GM18861 (cell line): ENCODE data around the gene ZNF581.

Experiments used
- ATAC-seq: cut with Tn5 transposase; IDR thresholded peaks from one replicate; pipeline ENCODE4 v1.9.1; 2021; ENCODE audit not compliant: unreplicated experiment

ZNF581 gene

DNA sequence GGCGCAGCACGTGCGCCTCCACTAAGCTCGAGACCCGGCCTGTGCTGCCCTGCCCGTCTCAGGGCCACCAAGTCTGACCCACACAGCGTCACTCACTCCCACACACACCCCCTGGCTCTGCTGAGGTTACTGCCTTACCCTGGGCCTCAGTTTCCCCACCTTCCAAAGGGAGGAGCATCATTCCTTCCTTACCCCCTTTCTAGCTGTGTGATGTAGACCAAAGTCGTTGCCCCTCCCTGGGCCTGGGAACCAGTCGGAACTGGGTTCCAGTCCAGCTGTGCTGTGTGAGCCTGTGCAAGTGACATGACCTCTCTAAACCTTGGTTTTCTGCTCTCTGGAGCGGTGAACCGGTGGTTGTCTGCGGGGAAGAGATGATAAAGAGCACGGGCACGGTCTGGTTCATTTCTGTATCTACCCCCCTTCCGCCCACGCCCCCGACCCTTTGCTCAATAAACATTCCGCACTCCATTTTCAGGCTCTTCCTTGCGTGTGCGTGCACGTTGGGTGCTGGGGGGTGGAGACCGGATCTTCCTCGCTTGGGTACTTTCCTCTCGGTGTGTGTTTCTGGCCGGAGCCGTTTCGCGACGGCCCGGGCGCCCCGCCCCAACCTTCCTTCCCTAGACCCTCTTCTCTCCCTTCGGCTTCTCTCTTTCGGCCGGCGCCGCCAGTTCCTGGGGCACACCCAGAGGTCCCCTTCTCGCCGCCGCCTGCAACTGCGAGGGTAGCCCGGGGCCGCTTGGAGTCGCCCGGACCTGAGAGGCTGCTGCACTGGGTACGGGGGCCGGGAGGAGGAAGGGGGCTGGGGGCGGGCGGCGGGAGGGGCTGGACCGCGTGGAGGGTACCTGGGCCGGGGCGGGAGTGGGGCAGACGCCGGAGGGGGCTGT lies at the start of gene ZNF581:
ZNF581 (plus strand) TSS at position 647 of the 884 bp plus-strand sequence. CDS start 923 bp downstream, outside the sequence.
- no peak for ATAC-seq

DNA sequence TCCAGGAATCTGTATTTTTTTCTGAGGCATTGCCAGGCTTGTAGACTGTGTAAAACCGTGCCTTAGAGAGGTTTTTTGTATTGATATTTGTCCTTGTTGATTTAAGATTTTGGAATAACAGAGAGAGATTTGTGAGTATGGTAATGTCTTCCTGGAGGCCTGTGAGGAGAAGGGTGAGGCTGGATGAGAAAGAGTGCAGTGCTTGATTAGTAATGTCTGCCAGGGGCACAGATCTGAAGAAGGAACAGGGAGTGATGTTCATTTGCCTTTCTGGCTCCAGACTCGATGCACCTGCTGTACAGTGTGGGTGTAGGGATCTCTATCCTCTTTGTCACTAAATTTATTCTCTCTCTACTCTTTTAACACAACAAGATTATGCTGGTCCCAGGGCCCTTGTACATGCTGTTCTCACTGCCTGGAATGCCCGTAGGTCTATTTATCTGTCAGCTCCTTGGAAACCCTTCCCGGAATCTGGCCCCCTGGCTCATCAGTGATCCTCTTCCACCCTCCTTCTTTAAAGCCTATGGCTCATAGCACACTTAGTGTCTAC lies 48.4 kb upstream of the ZNF581 start:
- no peak for ATAC-seq

- no peak for ATAC-seq
These were observed 47.1 kb upstream of the ZNF581 start for GRCh38 chr19:55596304-55596703.

DNA sequence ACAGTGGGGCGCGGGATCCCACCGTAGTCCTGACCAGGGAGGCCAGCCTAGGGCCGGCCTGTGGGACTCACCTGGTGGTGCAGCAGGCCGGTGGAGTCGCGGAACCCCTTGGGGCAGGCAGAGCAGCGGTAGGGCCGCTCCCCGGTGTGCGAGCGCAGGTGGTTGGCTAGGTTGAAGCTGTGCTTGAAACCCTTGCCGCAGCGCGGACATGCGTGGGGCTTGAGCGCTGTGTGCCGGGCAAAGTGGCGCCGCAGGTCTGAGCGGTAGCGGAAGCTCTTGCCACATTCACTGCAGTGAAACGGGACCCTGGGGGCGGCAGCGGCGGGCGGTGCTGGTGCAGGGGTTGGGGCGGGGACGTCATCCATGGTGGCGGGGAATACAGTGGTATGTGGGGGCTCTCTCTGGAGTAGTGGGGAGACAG lies 45.9 kb upstream of the ZNF581 start:
- ATAC-seq = no peak

- ATAC-seq = no peak
These were observed 45.4 kb upstream of the ZNF581 start for GRCh38 chr19:55598034-55598433.

GRCh38 chr19:55598719-55599467 lies 44.6 kb upstream of the ZNF581 start:
- peak; percentile 30 for ATAC-seq

GRCh38 chr19:55599468-55599841 lies 44.0 kb upstream of the ZNF581 start, which contains the start of gene FIZ1:
Gene FIZ1 (minus strand): TSS chr19:55599517. CDS start chr19:55597865, 1,652 bp downstream.
- ATAC-seq = peak; percentile 38

- ATAC-seq = peak; percentile 35
These were observed 43.4 kb upstream of the ZNF581 start, which contains the start of gene ZNF524 for GRCh38 chr19:55599842-55600661. Gene ZNF524 (plus strand): TSS chr19:55600288. CDS start chr19:55602113, 1,825 bp downstream.

GRCh38 chr19:55600662-55601028 lies 42.8 kb upstream of the ZNF581 start:
- no peak for ATAC-seq

- no peak for ATAC-seq
These were observed 42.4 kb upstream of the ZNF581 start for GRCh38 chr19:55601084-55601483.

DNA sequence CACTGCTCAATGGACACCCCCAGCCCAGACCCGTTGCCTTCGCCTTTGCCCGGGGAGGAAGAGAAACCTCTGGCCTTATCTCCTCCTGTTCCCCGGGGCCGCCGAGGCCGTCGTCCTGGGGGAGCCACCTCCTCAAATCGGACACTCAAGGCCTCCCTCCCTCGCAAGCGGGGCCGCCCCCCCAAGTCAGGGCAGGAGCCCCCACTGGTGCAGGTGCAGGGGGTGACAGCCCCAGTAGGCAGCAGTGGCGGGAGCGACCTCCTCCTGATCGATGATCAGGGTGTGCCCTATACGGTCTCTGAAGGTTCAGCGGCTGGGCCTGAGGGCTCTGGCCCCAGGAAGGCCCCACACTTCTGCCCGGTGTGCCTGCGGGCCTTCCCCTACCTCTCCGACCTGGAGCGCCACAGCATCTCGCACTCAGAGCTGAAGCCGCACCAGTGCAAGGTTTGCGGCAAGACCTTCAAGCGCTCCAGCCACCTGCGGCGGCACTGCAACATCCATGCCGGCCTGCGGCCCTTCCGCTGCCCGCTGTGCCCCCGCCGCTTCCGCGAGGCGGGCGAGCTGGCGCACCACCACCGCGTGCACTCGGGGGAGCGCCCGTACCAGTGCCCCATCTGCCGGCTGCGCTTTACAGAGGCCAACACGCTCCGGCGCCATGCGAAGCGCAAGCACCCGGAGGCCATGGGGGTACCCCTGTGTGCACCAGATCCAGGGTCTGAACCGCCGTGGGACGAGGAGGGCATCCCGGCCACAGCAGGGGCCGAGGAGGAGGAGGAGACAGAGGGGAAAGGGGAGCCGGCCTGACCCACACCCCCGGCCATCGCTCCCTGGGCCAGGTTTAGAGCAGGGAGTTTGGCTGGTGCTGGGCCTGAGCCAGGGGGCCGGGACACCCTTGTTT lies 41.1 kb upstream of the ZNF581 start:
- ATAC-seq = no peak

DNA sequence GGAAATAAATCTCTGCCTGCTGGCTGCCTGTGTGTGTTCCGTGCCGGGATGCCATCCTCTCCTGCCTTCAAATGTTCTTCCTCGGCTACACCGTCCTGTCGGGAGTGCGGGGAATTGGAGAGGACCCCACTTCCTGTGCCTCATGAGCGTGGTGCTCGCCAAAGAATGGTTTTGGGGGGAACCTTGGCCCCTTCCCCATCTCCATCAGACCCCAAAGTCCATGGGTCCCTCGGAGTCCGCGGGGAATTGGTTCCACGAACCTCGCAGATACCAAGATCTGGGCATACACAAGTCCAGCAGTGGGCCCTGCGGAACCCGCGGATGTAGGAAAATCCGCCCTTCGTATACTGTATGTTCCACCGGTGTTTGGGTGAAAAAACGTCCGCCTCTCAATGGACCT lies 40.3 kb upstream of the ZNF581 start:
- ATAC-seq = no peak

DNA sequence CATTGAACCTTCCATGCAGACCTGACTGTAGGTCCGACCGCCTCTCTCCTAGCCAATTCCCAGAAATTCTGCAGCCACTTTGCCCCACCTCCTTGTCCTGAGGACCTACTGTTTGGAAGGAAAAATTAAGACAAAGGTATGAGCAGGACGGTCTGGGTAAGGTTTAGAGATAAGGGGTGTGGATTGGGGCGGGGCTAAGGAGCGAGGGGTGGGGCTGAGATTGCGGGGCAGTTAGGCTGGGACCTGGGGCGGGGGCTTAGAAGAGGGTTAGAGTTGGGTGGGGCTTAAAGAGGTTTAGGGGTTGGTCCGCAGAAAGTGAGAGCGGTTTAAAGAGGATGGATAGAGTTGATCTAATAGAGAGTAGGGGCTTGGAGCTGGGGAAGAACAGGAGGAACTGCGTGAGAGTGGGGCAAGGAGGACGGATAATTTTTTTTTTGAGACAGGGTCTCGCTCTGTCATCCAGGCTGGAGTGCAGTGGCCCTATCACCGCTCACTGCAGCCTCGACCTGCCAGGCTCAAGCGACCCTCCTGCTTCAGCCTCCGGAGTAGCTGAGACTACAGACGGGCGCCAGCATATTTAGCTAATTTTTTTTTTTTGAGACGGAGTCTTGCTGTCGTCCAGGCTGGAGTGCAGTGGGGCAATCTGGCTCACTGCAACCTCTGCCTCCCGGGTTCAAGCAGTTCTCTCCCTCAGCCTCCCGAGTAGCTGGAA lies 39.7 kb upstream of the ZNF581 start:
- no peak for ATAC-seq

DNA sequence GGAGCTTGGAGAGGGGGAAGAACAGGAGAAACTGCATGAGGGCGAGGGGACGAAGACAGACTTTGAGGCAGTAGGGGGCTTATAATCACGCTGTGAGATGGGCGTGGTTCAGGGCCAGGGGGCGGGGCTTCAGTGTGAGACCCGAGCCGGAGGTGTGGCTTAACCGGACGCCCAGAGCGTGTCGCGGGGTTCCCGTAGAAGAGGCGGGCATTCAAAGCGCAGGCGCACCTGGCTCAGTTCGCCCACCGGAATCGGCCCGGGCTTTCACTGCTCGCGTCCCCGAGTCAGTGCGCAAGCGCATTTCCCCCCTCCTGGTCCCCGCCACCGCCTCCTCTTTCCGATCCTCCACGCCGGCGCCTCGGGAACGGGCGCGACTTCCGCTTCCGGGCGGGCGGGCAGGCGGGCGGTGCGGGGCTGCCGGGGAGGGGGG lies 38.2 kb upstream of the ZNF581 start:
- peak; percentile 49 for ATAC-seq

DNA sequence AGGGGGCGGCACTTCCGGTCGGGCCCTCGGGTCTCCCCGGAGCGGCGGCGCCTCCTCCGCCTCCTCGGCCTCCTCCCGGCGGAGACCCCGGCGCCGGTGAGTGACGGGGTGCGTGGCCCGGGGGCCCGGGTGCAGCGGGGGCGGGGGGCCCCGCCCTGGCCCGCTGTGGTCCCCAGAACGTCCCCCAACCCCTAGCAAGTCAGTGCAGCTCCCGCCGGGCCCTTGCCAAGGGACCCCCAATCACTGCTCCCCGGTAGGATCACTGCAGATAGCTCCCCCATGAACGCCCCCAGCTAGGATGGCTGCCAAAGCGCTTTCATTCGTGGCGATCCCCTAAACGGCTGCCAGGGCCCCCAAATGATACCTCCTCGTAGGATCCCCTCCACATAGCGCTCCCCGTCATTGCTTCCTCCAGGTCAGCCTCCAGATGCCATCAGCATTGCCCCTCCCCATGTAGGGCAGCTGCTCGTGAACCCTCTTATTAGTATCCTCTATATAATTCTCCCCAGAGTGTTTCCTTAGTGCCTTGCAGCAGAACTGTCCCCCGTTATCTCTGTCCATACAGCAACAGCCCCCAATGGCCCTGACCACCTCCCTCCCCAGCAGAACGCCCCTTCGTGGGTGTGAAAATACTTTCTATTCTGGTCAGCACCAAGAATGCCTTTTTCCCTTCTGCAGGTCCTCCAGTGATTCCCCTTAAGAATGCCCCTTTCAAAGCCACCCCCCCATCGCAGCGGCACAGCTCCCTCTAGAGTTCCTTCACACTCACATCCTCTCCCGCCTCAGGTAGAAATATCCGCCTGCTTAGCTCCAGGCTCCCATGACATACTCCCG lies 37.6 kb upstream of the ZNF581 start, which contains the start of gene ZNF865:
ZNF865 (plus strand) TSS at position 11 of the 834 bp plus-strand sequence. CDS start 7,972 bp downstream, outside the sequence.
- ATAC-seq = no peak

GRCh38 chr19:55606471-55606787 lies 37.0 kb upstream of the ZNF581 start:
- no peak for ATAC-seq

- ATAC-seq = no peak
These were observed 36.6 kb upstream of the ZNF581 start for GRCh38 chr19:55606817-55607216.

DNA sequence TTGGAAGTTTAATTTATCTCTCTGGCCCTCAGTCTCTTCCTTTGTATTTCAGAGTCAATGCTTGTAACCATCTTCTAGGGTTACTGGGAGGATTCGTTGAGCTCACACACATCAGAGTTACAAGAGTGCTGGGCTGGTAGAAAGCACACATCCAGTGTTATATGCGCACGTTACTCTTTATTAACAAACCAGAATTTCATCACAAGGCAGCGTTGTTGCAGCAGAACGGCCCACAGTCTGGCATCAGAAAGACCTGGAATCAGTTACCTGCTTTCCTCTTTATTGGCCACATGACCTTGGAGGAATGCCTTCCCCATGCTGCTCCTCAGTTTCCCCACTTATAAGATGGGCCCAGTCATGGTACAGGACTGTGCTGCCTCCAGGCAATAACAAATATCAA lies 34.1 kb upstream of the ZNF581 start:
- ATAC-seq = no peak
